Naive thymus-derived CD4-positive, alpha-beta T cell (primary cell): ENCODE measurements around the gene HOMER3. TPM values are rescaled to one million over a fixed set of nuclear protein-coding genes. Genes with fewer than 3 reads are reported as not detected.

Experiments
- ATAC-seq: fragments of 150-1000 bp; cut with Tn5 transposase; 2 replicates; pipeline ENCODE4 v1.10.0; 2021; ENCODE audit warnings: mild to moderate bottlenecking, moderate library complexity
- CTCF ChIA-PET: fragments of 350-600 bp; sonication (Branson Sonifier 250); formaldehyde crosslinking; loops from one replicate; lab custom pipeline; 2021; ENCODE audit warnings: antibody characterized with exemption; lab: Charles Lee
- POLR2A ChIA-PET: fragments of 350-600 bp; sonication (Branson Sonifier 250); formaldehyde crosslinking; loops from one replicate; lab custom pipeline; 2021; ENCODE audit warnings: antibody characterized with exemption, inconsistent platforms; lab: Charles Lee
- DNase-seq, 9 donors: peaks; one replicate each; pipeline versions ENCODE4 v3.0.0 to v3.0.0-alpha.2; 2020 to 2022; ENCODE audit warnings: mixed read lengths in 1 of 9
- H3K27ac ChIP-seq: one replicate; pipeline ENCODE4 v1.7.0; 2013; ENCODE audit warnings: mild to moderate bottlenecking, low read depth, low read length, moderate library complexity
- H3K27me3 ChIP-seq, 2 donors: one replicate each; pipeline ENCODE4 v1.7.0; 2013; ENCODE audit warnings: low read length in 2 of 2, mild to moderate bottlenecking in 2 of 2, moderate library complexity in 2 of 2; ENCODE audit not compliant: control insufficient read depth in 2 of 2, insufficient read depth in 2 of 2
- H3K36me3 ChIP-seq, 3 experiments: 1 replicate in 2 of 3; 2 replicates in 1 of 3; pipeline ENCODE4 v1.7.0; 2013; ENCODE audit warnings: low read length in 3 of 3, mild to moderate bottlenecking in 3 of 3, moderate library complexity in 1 of 3; ENCODE audit not compliant: insufficient read depth in 3 of 3, control insufficient read depth in 2 of 3
- H3K4me1 ChIP-seq, 2 donors: one replicate each; pipeline ENCODE4 v1.7.0; 2013; ENCODE audit warnings: low read length in 2 of 2, mild to moderate bottlenecking in 2 of 2, moderate library complexity in 1 of 2; ENCODE audit not compliant: control insufficient read depth in 2 of 2, insufficient read depth in 2 of 2
- H3K4me3 ChIP-seq: 2 replicates; pipeline ENCODE4 v1.7.0; 2013; ENCODE audit warnings: mild to moderate bottlenecking, low read length
- H3K9me3 ChIP-seq, 3 experiments: 1 replicate in 2 of 3; 2 replicates in 1 of 3; pipeline ENCODE4 v1.7.0; 2013; ENCODE audit warnings: low read length in 3 of 3; ENCODE audit not compliant: control insufficient read depth in 2 of 3
- H3K27ac Mint-ChIP-seq, 9 donors: one replicate each; pipeline ENCODE4 v1.8.0; 2020 to 2022; ENCODE audit warnings: mixed read lengths in 9 of 9, mild to moderate bottlenecking in 8 of 9, moderate library complexity in 5 of 9, inconsistent platforms in 2 of 9
- H3K27me3 Mint-ChIP-seq, 5 donors: one replicate each; pipeline ENCODE4 v1.8.0; 2021 to 2022; ENCODE audit warnings: mixed read lengths in 5 of 5, mild to moderate bottlenecking in 1 of 5
- H3K36me3 Mint-ChIP-seq, 5 donors: one replicate each; pipeline ENCODE4 v1.8.0; 2020 to 2022; ENCODE audit warnings: mixed read lengths in 5 of 5, mild to moderate bottlenecking in 3 of 5, inconsistent platforms in 1 of 5
- H3K4me1 Mint-ChIP-seq, 7 donors: one replicate each; pipeline ENCODE4 v1.8.0; 2020 to 2022; ENCODE audit warnings: mixed read lengths in 7 of 7, mild to moderate bottlenecking in 3 of 7, inconsistent platforms in 1 of 7
- H3K4me3 Mint-ChIP-seq, 10 donors: one replicate each; pipeline ENCODE4 v1.8.0; 2020 to 2022; ENCODE audit warnings: mild to moderate bottlenecking in 10 of 10, mixed read lengths in 10 of 10, moderate library complexity in 6 of 10, inconsistent platforms in 2 of 10
- H3K9me3 Mint-ChIP-seq, 11 donors: one replicate each; pipeline ENCODE4 v1.8.0; 2020 to 2022; ENCODE audit warnings: mixed read lengths in 11 of 11, mild to moderate bottlenecking in 4 of 11, inconsistent platforms in 1 of 11, moderate library complexity in 1 of 11
- intact Hi-C, 2 donors: fragments of 100-400 bp; cut with micrococcal nuclease; formaldehyde crosslinking; loops; one replicate each; pipeline ENCODE4 v1.15.1; 2023
- polyA plus RNA-seq, 2 donors: library from polyadenylated mRNA; unstranded; fragments of 300-500 nt; fragmentation: Illumina TruSeq; gene quantifications; one replicate each; pipeline ENCODE4 v1.2.3, GENCODE V29; 2021
- total RNA-seq, 6 experiments: library from RNA in 5 of 6; stranded (reverse) in 5 of 6; gene quantifications; 1 replicate in 5 of 6; 2 replicates in 1 of 6; pipeline ENCODE4 v1.2.3 and lab custom pipeline; 2021 to 2026

The HOMER3 gene
- total and polyA plus RNA-seq, 7 experiments from 2014 or later, result 0.53 to 16.3 (median 1.4) TPM; not detected in 3

DNA sequence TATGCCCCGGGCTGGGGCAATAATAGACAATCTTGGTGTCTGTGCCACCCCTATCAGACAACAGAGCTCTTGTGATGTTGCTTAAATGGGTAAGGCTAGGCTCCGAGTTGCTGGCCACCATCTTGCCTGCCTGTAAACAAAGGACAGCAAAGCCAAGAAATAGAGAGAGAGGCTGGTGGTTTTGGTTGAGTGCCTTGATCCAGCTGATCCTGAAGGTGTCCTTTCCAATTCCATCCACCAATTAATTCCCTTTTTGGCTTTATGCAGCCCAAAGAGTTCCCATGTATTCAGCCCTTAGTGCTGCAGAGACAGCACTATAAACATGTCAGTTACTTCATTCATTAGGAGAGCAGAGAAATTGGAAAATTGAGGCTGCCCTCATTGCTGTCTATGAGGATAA, 41.7 kb upstream of the HOMER3 start:
- intact Hi-C loops, result no loop called here
- Histone ChIP-seq H3K27ac (no peak overlapping the region), H3K36me3 (no peaks in the 10 kb centered on the region), H3K4me3 (no peak overlapping the region), H3K27me3 (no peaks in the 10 kb centered on the region), H3K9me3 (no peaks in the 10 kb centered on the region), H3K4me1 (no peaks in the 10 kb centered on the region)
- CTCF ChIA-PET, result interaction anchor here (1.6 kb wide), 1 partner anchor 12 kb away, joined by 3 read pairs; no protein-coding TSS in a partner anchor
- Mint-ChIP-seq H3K9me3 (peaks cover 0 to 4% (median 0%) of the 10 kb centered on the region in 11 donors), H3K27ac (no peak overlapping the region), H3K27me3 (peaks cover 4 to 33% (median 5%) of the 10 kb centered on the region in 5 donors), H3K4me3 (no peak overlapping the region), H3K36me3 (no peaks in the 10 kb centered on the region), H3K4me1 (peaks cover 0 to 4% (median 0%) of the 10 kb centered on the region in 7 donors)
- DNase-seq, result no peak
- POLR2A ChIA-PET, result no interaction called here
- ATAC-seq, result no peak

DNA sequence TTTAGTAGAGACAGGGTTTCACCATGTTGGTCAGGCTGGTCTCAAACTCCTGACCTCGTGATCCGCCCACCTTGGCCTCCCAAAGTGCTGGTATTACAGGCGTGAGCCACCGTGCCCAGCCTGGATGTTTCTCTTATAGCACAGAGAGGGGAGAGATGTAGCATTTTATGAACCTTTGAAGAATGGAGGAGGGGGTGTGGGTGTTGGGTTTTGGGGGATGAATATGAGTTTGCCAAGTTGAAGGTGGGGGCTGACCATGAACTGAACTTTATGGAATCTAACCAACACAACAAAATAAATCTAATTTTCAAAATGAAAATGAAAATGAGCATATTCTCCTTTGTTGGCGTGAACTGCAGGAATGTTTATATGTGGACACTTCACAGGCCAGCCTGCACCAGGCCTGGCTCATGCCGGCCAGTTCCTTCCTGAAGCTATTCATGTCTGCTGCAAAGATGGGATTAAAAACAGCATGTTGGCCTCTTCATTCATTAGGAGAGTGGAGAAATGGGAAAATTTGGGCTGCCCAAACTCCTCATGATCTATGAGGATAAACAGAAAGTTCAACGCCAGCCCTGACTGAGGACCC, 39.5 kb upstream of the HOMER3 start:
- no peak overlapping the region for H3K4me3 Mint-ChIP-seq
- POLR2A ChIA-PET, result no interaction called here

DNA sequence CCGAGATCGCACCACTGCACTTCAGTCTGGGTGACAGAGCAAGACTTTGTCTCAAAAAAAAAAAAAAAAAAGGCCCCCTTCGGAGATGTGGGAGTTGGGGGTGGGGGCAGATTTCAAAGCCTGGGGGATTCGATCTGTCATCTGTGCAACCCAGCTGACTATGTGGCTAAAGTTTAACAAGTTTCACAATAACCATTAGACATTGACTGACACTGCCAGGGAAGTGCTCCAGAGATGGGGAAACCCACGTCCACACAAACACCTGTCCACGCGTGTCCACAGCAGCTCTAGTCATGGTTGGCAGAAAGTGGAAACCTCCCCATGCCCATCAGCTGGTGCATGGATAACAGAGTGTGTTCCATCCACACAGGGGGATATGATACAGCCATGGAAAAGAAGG, 37.6 kb upstream of the HOMER3 start:
- Histone ChIP-seq H3K36me3 (no peaks in the 10 kb centered on the region), H3K4me3 (no peak overlapping the region), H3K27ac (no peak overlapping the region), H3K9me3 (no peaks in the 10 kb centered on the region), H3K4me1 (no peaks in the 10 kb centered on the region), H3K27me3 (no peaks in the 10 kb centered on the region)
- intact Hi-C loops, result no loop called here
- no peak for DNase-seq
- POLR2A ChIA-PET, result no interaction called here
- H3K27me3 Mint-ChIP-seq, result peaks cover 2 to 8% (median 5%) of the 10 kb centered on the region in 5 donors
- ATAC-seq, result no peak
- peaks cover 0 to 4% (median 0%) of the 10 kb centered on the region in 11 donors for H3K9me3 Mint-ChIP-seq
- H3K4me1 Mint-ChIP-seq, result no peaks in the 10 kb centered on the region
- H3K36me3 Mint-ChIP-seq, result no peaks in the 10 kb centered on the region
- CTCF ChIA-PET, result no interaction called here
- no peak overlapping the region for H3K4me3 Mint-ChIP-seq
- H3K27ac Mint-ChIP-seq, result no peak overlapping the region

More for the DNA sequence above, 39.5 kb upstream of the HOMER3 start:
- H3K4me1 Mint-ChIP-seq, result peaks cover 0 to 3% (median 0%) of the 10 kb centered on the region in 7 donors
- Histone ChIP-seq H3K36me3 (no peaks in the 10 kb centered on the region), H3K4me3 (no peak overlapping the region), H3K4me1 (no peaks in the 10 kb centered on the region), H3K27ac (no peak overlapping the region), H3K9me3 (no peaks in the 10 kb centered on the region), H3K27me3 (no peaks in the 10 kb centered on the region)
- intact Hi-C loops, result no loop called here
- peaks cover 0 to 4% (median 0%) of the 10 kb centered on the region in 11 donors for H3K9me3 Mint-ChIP-seq
- no peak for DNase-seq
- no peaks in the 10 kb centered on the region for H3K36me3 Mint-ChIP-seq
- ATAC-seq, result no peak
- peaks cover 4 to 18% (median 5%) of the 10 kb centered on the region in 5 donors for H3K27me3 Mint-ChIP-seq
- H3K27ac Mint-ChIP-seq, result no peak overlapping the region
- CTCF ChIA-PET, result no interaction called here

DNA sequence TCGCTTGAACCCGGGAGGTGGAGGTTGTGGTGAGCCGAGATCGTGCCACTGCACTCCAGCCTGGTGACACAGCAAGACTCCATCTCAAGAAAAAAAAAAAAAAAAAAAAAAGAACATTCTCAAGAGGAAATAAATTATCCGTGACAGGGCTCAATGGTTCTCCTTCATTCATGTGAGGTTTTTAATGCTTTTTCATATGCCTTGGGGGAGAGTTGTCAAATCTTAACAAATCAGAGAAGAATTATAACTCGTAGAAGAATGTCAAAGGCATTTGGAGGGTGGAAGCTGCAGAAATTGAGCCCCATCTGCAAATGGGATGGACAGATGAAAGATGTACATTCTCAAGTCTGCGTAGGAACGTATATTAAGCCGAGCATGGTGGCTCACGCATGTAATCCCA, 34.9 kb upstream of the HOMER3 start:
- H3K27ac Mint-ChIP-seq, result no peak overlapping the region
- Histone ChIP-seq H3K27ac (no peak overlapping the region), H3K4me3 (no peak overlapping the region), H3K36me3 (no peaks in the 10 kb centered on the region), H3K9me3 (no peaks in the 10 kb centered on the region), H3K27me3 (no peaks in the 10 kb centered on the region), H3K4me1 (no peaks in the 10 kb centered on the region)
- H3K4me3 Mint-ChIP-seq, result no peak overlapping the region
- POLR2A ChIA-PET, result no interaction called here
- peaks cover 0 to 9% (median 0%) of the 10 kb centered on the region in 7 donors for H3K4me1 Mint-ChIP-seq
- H3K27me3 Mint-ChIP-seq, result peaks cover 0 to 12% (median 0%) of the 10 kb centered on the region in 5 donors
- intact Hi-C loops, result no loop called here
- no peaks in the 10 kb centered on the region for H3K36me3 Mint-ChIP-seq
- ATAC-seq (no peak), DNase-seq (no peak)
- no peaks in the 10 kb centered on the region for H3K9me3 Mint-ChIP-seq
- CTCF ChIA-PET, result no interaction called here

DNA sequence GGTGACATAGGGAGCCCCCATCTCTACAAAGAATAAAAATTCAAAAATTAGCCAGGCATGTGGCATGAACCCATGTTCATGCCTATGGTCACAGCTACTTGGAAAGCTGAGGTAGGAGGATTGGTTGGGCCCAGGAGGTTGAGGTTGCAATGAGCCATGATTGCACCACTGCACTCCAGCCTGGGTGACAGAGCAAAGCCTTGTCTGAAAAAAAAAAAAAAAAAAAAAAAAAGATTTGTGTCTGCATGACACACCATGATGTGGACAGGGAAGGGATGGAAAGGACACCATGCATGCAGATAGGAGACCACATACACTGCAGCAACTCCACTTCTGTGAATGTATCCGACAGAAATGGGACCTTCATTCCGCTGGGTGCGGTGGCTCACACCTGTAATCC, 34.0 kb upstream of the HOMER3 start:
- Histone ChIP-seq H3K9me3 (no peaks in the 10 kb centered on the region), H3K4me1 (no peaks in the 10 kb centered on the region), H3K4me3 (no peak overlapping the region), H3K27me3 (no peaks in the 10 kb centered on the region), H3K27ac (no peak overlapping the region), H3K36me3 (no peaks in the 10 kb centered on the region)
- ATAC-seq, result peak; percentile 56
- intact Hi-C loops, result no loop called here
- ChIA-PET CTCF (no interaction called here), POLR2A (no interaction called here)
- DNase-seq, result no peak
- Mint-ChIP-seq H3K9me3 (no peaks in the 10 kb centered on the region), H3K27ac (no peak overlapping the region), H3K4me3 (no peak overlapping the region), H3K36me3 (no peaks in the 10 kb centered on the region), H3K27me3 (peaks cover 0 to 15% (median 2%) of the 10 kb centered on the region in 5 donors), H3K4me1 (peaks cover 0 to 9% (median 0%) of the 10 kb centered on the region in 7 donors)

DNA sequence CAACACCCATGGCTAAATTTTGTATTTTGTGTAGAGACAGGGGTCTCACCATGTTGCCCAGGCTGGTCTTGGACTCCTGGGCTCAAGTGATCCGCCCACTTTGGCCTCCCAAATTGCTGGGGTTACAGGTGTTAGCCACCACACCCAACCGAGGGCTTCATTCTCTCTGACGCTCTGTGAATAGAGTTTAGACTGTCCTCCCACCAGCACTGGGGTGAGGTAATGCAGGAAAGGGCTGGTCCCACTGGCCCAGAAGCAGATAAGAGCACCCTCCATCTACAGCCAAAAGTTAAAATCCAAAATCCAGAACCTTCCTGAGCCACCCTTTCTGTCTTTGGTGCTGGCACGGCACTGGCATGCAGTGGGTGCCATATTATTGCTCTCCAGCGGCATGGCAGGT, 31.8 kb upstream of the HOMER3 start:
- ATAC-seq, result no peak
- peaks cover 0 to 3% (median 0%) of the 10 kb centered on the region in 11 donors for H3K9me3 Mint-ChIP-seq
- Histone ChIP-seq H3K4me3 (no peak overlapping the region), H3K4me1 (no peaks in the 10 kb centered on the region), H3K9me3 (no peaks in the 10 kb centered on the region), H3K27me3 (no peaks in the 10 kb centered on the region), H3K36me3 (no peaks in the 10 kb centered on the region), H3K27ac (no peak overlapping the region)
- ChIA-PET POLR2A (no interaction called here), CTCF (no interaction called here)
- peaks cover 0 to 11% (median 0%) of the 10 kb centered on the region in 5 donors for H3K27me3 Mint-ChIP-seq
- H3K36me3 Mint-ChIP-seq, result no peaks in the 10 kb centered on the region
- intact Hi-C loops, result no loop called here
- DNase-seq, result no peak
- H3K4me3 Mint-ChIP-seq, result no peak overlapping the region
- no peak overlapping the region for H3K27ac Mint-ChIP-seq
- H3K4me1 Mint-ChIP-seq, result peaks cover 0 to 9% (median 0%) of the 10 kb centered on the region in 7 donors

DNA sequence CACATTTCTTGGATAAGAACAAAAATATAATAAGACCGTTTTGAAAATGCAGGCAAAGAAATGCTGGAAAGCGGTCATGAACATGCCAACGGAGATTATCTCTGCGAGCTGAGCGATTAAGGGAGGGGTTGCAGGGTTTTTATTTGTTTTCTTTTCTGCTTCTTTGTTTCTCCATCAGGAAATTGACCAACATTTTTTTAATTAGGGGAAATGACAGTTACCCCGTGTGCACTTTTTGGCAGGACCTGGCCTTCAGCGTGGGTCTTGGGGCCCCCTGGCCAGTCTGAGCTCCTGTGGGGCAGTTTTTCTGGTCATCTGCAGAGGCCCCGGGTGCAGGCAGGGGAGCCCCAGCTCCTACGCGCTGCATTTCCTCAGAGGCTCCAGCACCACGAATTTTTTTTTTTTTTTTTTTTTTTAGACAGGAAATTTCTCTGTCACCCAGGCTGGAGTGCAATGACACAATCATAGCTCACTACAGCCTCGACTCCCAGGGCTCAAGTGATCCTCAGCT, 31.3 kb upstream of the HOMER3 start:
- intact Hi-C loops, result no loop called here
- Histone ChIP-seq H3K27ac (no peak overlapping the region), H3K27me3 (no peaks in the 10 kb centered on the region), H3K9me3 (no peaks in the 10 kb centered on the region), H3K4me1 (no peaks in the 10 kb centered on the region), H3K36me3 (no peaks in the 10 kb centered on the region), H3K4me3 (no peak overlapping the region)
- H3K9me3 Mint-ChIP-seq, result peaks cover 0 to 3% (median 0%) of the 10 kb centered on the region in 11 donors
- no peak overlapping the region for H3K4me3 Mint-ChIP-seq
- peaks cover 0 to 9% (median 0%) of the 10 kb centered on the region in 7 donors for H3K4me1 Mint-ChIP-seq
- H3K27ac Mint-ChIP-seq, result no peak overlapping the region
- peaks cover 0 to 11% (median 0%) of the 10 kb centered on the region in 5 donors for H3K27me3 Mint-ChIP-seq
- ATAC-seq, result peak; percentile 48
- DNase-seq, result no peak
- POLR2A ChIA-PET, result interaction anchor here (0.5 kb wide), 1 partner anchor 221 kb away, joined by 3 read pairs; no protein-coding TSS in a partner anchor
- CTCF ChIA-PET, result no interaction called here
- no peaks in the 10 kb centered on the region for H3K36me3 Mint-ChIP-seq
